Measurements from ENCODE around the gene PFDN2. TPM values are rescaled to one million over a fixed set of nuclear protein-coding genes. Genes with fewer than 3 reads are reported as not detected.

Gene PFDN2
- total RNA-seq, 1 donor: 27.9 TPM

DNA sequence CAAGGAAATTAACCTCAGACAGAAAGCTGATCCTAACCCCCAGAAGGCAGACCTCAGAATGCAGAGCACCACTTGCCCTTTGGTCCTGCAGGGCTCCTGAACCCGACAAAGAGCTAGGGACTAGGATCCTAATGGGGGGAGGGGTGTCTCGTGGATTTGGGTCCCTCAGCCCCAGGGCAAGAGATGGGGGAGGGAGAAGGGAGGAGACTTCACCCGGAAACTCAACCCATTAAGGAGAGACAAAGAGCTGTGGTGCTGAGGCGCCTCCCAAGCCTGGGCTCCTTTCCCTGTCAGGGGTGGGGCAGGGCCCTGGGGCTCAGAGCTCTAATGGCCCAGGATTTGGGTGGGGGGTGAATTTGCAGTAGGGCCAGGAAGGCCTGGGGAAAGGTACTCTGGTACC, 31.4 kb downstream of the PFDN2 start:
- TF ChIP-seq, protein P1, sequence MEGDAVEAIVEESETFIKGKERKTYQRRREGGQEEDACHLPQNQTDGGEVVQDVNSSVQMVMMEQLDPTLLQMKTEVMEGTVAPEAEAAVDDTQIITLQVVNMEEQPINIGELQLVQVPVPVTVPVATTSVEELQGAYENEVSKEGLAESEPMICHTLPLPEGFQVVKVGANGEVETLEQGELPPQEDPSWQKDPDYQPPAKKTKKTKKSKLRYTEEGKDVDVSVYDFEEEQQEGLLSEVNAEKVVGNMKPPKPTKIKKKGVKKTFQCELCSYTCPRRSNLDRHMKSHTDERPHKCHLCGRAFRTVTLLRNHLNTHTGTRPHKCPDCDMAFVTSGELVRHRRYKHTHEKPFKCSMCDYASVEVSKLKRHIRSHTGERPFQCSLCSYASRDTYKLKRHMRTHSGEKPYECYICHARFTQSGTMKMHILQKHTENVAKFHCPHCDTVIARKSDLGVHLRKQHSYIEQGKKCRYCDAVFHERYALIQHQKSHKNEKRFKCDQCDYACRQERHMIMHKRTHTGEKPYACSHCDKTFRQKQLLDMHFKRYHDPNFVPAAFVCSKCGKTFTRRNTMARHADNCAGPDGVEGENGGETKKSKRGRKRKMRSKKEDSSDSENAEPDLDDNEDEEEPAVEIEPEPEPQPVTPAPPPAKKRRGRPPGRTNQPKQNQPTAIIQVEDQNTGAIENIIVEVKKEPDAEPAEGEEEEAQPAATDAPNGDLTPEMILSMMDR (IDR thresholded peaks at IDR 0.05; ENCODE audit: extremely low read depth, low read depth, low read length): no peak
- Histone ChIP-seq H3K27me3 (ENCODE audit: insufficient read depth, low read length) (no peaks in the 10 kb centered on the region), H4K20me1 (ENCODE audit: insufficient read depth, low read length) (no peaks in the 10 kb centered on the region), H2AFZ (ENCODE audit: low read length) (no peak overlapping the region), H3K9me3 (ENCODE audit: low read depth, low read length) (no peaks in the 10 kb centered on the region), H3K4me2 (ENCODE audit: insufficient read depth, low read length) (no peak overlapping the region), H3K4me3 (ENCODE audit: insufficient read depth, low read length) (no peak overlapping the region), H3K79me2 (ENCODE audit: insufficient read depth, low read length) (no peaks in the 10 kb centered on the region), H3K27ac (ENCODE audit: low read depth, low read length) (no peak overlapping the region), H3K4me1 (ENCODE audit: insufficient read depth, low read length) (peaks cover 38% of the 10 kb centered on the region), H3K36me3 (ENCODE audit: insufficient read depth, low read length) (no peaks in the 10 kb centered on the region)
- DNase-seq (ENCODE audit: insufficient read length, low spot score, missing footprints): no peak

- no peak overlapping the region for H3K4me3 ChIP-seq (ENCODE audit: insufficient read depth, low read length)
- H3K4me2 ChIP-seq (ENCODE audit: insufficient read depth, low read length): no peak overlapping the region
- no peaks in the 10 kb centered on the region for H3K79me2 ChIP-seq (ENCODE audit: insufficient read depth, low read length)
- no peaks in the 10 kb centered on the region for H3K9me3 ChIP-seq (ENCODE audit: low read depth, low read length)
- H3K27ac ChIP-seq (ENCODE audit: low read depth, low read length): peak overlapping the region; percentile 42
- peaks cover 47% of the 10 kb centered on the region for H3K4me1 ChIP-seq (ENCODE audit: insufficient read depth, low read length)
- no peaks in the 10 kb centered on the region for H3K36me3 ChIP-seq (ENCODE audit: insufficient read depth, low read length)
- H2AFZ ChIP-seq (ENCODE audit: low read length): peak overlapping the region; percentile 32
- TF ChIP-seq, protein P1 (IDR thresholded peaks at IDR 0.05; ENCODE audit: extremely low read depth, low read depth, low read length): no peak
- no peaks in the 10 kb centered on the region for H3K27me3 ChIP-seq (ENCODE audit: insufficient read depth, low read length)
- peak; percentile 83 for DNase-seq (ENCODE audit: insufficient read length, low spot score, missing footprints)
- H4K20me1 ChIP-seq (ENCODE audit: insufficient read depth, low read length): no peaks in the 10 kb centered on the region
These were observed 32.7 kb downstream of the PFDN2 start for GRCh38 chr1:161085165-161085564.

DNA sequence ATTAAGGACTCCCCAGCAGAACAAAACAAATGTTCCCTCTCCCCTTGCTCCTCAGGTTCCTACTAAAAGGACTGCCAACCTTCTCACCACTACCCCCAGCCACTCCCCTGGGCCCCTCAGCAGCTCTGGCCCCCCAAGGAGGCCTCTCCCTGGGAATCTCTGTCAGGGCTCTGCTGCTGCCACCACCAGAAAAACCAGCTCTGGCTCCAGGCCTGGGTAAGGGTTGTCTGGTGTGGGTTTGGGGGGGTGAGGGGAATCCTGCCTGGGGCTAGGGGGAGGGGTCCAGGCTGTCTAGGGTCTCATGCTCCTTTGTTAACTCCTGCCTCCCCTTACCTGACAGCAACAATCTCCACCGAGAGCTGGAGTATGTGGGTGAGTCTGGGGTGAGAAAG, 33.2 kb downstream of the PFDN2 start:
- H4K20me1 ChIP-seq (ENCODE audit: insufficient read depth, low read length): no peaks in the 10 kb centered on the region
- H3K4me2 ChIP-seq (ENCODE audit: insufficient read depth, low read length): no peak overlapping the region
- no peaks in the 10 kb centered on the region for H3K79me2 ChIP-seq (ENCODE audit: insufficient read depth, low read length)
- no peaks in the 10 kb centered on the region for H3K9me3 ChIP-seq (ENCODE audit: low read depth, low read length)
- H3K4me3 ChIP-seq (ENCODE audit: insufficient read depth, low read length): no peak overlapping the region
- no peak for DNase-seq (ENCODE audit: insufficient read length, low spot score, missing footprints)
- H3K27me3 ChIP-seq (ENCODE audit: insufficient read depth, low read length): no peaks in the 10 kb centered on the region
- no peaks in the 10 kb centered on the region for H3K36me3 ChIP-seq (ENCODE audit: insufficient read depth, low read length)
- peak overlapping the region; percentile 80 for H3K27ac ChIP-seq (ENCODE audit: low read depth, low read length)
- TF ChIP-seq, protein P1 (IDR thresholded peaks at IDR 0.05; ENCODE audit: extremely low read depth, low read depth, low read length): no peak
- H2AFZ ChIP-seq (ENCODE audit: low read length): no peak overlapping the region
- H3K4me1 ChIP-seq (ENCODE audit: insufficient read depth, low read length): peaks cover 48% of the 10 kb centered on the region

DNA sequence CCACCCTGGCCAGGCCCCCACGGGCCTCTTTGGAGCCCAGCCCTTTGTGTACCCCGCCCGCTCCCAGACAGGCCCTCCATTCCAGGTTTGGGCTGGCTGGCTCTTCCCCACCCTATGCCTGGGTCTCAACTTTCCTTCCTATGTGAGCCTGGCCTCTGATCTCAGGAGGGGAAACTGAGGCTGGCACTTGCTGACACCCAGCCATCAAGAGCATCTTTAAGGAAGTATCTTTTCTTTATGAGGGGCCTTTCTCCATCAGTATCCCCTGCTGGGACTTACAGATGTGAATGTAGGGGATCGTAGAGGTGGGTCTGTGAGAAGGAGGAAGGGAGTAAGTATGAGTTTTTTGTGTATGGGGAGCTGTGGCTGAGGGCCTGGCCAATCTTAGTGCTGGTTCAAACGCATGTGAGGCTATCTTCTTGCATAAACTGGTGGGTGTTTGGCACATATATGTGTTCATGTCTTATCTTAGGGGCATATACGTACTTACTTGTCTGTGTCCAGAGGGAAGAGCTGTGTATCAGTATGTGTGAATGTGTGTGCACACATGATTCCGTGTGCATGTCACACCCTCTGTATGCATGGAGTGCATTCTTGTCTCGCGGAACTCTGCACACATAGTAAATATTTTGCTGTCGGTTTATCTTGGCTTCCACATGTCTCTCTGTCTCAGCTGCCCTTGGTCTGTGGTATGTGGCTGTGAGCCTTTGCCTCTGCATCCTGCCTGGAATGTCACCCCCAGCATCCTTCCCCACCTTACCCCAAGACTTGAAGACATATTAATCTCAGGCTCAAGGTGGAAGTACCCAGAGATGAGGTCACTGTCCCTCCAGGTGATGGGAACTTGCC, 33.9 kb downstream of the PFDN2 start:
- no peaks in the 10 kb centered on the region for H4K20me1 ChIP-seq (ENCODE audit: insufficient read depth, low read length)
- TF ChIP-seq, protein P1 (IDR thresholded peaks at IDR 0.05; ENCODE audit: extremely low read depth, low read depth, low read length): no peak
- peak overlapping the region; percentile 80 for H3K27ac ChIP-seq (ENCODE audit: low read depth, low read length)
- no peaks in the 10 kb centered on the region for H3K79me2 ChIP-seq (ENCODE audit: insufficient read depth, low read length)
- no peak overlapping the region for H3K4me2 ChIP-seq (ENCODE audit: insufficient read depth, low read length)
- H3K36me3 ChIP-seq (ENCODE audit: insufficient read depth, low read length): no peaks in the 10 kb centered on the region
- H3K4me3 ChIP-seq (ENCODE audit: insufficient read depth, low read length): no peak overlapping the region
- peak; percentile 83 for DNase-seq (ENCODE audit: insufficient read length, low spot score, missing footprints)
- H3K9me3 ChIP-seq (ENCODE audit: low read depth, low read length): no peaks in the 10 kb centered on the region
- H3K27me3 ChIP-seq (ENCODE audit: insufficient read depth, low read length): no peaks in the 10 kb centered on the region
- no peak overlapping the region for H2AFZ ChIP-seq (ENCODE audit: low read length)
- peaks cover 46% of the 10 kb centered on the region for H3K4me1 ChIP-seq (ENCODE audit: insufficient read depth, low read length)
